Hematopoietic multipotent progenitor cell (in vitro differentiated cells): ENCODE results near the gene MANF. TPM values are rescaled to one million over a fixed set of nuclear protein-coding genes. Genes with fewer than 3 reads are reported as not detected.
A peak's percentile ranks its signal among the peaks of the same experiment; 100 is the strongest.
"Not testable (repeated sequence)": the region's sequence is repeated elsewhere in the genome, so short reads cannot be mapped to it uniquely, and the experiment has no call there.

Experiments
- DNase-seq, 3 donors: peaks; one replicate each; pipeline ENCODE4 v3.0.0-alpha.2; 2011 to 2015; ENCODE audit warnings: low read depth in 2 of 3, low spot score in 2 of 3
- total RNA-seq: library from RNA; depleted of rRNA; stranded (reverse); fragments of >200 nt; gene quantifications from one replicate; pipeline ENCODE4 v1.2.3, GENCODE V29; 2012

Gene MANF
- total RNA-seq: 19.9 TPM

GRCh38 chr3:51384726-51385473 lies at the start of gene MANF:
Gene MANF (plus strand): TSS chr3:51385291. CDS start chr3:51385343, 52 bp downstream.
- peak; percentile 94 to 99 (median 99) for DNase-seq

GRCh38 chr3:51336261-51336660 lies 48.8 kb upstream of the MANF start:
- DNase-seq: no peak

- no peak for DNase-seq
Measured at GRCh38 chr3:51337666-51338065, 47.4 kb upstream of the MANF start.

DNA sequence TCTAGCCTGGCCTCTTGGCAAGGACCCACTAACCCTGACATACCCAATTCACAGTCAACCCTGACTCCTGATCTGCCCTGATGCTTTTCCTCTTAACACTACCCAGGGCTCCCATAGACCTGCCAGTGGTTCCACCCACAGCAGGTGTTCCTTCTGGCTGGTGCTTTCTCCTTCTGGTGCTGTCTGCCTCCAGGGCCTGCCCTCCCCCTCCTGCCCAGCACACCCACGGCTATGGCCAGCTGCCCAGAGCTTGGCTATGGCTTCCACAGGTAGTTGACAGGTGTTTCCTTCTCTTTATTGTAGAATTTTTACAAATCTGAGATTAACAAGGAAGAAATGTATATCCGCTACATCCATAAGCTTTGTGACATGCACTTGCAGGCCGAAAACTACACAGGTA lies 46.5 kb upstream of the MANF start:
- DNase-seq: no peak

- DNase-seq: no peak
Measured at GRCh38 chr3:51340013-51340829, 44.9 kb upstream of the MANF start.

GRCh38 chr3:51340989-51341636 lies 44.0 kb upstream of the MANF start:
- no peak for DNase-seq

DNA sequence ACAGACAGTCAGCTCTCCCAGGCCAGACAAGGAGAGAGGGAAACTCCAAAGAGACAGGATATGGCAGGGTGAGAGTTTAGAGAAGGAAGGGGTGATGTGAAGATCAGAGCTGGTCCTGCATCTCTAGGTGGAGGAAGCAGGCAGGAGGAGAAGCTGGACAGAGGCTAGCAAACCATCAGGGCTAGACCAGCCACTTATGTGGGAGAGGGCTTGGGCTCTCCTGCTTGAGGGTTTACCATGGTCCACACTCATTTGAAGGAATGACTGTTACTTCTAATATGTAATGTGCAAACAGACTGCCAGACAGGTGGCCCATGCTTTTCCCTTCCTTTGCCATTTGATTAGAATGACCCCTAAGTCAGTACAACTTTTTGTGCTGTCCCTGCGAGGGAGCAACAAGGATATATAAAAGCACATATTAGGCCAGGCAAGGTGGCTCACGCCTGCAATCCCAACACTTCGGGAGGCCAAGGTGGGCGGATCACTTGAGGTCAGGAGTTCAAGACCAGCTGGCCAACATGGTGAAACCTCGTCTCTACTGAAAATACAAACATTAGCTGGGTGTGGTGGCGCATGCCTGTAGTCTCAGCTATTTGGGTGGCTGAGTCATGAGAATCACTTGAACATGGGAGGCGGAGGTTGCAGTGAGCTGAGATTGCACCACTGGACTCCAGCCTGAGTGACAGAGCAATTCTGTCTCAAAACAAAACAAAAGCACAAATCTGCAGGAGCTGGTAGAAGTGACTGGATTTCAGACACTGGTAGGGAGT lies 41.0 kb upstream of the MANF start:
- no peak for DNase-seq

DNA sequence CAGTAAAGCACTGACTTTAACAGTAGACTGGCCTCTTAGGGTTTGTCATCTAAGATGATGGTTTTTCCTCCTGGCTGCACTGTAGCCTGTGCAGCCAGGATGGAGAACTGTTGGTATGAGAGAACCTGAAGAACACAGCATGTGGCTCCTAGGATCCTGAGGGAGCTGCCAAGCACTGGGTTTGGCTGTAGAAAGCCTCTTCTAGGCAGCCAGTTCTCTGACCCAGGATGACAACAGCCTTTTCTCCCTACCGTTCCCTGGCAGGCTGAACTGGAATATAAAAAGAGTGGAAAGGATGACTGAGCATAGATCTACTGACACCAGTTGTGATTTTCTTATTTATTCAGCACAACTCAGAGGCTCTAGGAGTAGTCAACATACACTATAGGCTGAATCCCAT lies 34.3 kb upstream of the MANF start:
- DNase-seq: no peak

- no peak for DNase-seq
Measured at GRCh38 chr3:51353131-51353530, 32.0 kb upstream of the MANF start.

DNA sequence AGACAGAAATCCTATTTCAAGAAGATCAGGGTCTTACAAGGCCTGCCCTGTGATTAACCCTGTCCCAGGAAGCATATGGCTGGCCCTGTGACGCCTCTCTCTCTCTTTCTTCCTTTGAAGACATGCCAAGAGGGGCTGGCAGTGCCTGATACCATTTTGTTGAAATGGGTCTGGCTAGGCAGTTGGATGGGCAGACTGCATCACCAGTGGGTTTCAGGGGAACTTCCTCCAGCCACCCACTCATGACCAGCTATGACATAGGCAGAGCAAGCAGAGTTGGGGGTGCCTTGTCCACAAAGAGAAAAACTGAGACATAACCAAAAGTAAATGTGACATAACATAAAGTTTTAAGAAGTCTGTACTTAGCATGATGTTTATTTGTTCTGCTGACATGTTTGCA lies 31.4 kb upstream of the MANF start:
- DNase-seq: peak in 2 of 3 donors; percentile 43 to 84

DNA sequence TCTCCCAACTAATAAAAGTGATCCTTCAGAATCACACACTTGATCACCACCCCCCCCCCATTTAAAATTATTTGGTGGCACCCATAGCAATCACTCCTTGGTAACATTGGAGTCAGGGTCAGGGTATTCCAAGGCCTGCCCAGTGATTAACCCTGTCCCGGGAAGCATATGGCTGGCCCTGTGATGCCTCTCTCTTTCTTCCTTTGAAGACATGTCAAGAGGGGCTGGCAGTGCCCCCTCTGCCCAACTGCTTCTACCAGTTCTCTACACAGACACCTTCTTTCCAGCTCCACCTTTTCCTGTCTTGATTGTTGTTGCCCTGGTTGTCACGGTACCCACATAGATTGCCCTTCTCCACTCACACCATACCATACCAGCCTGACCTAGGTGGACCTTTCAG lies 30.9 kb upstream of the MANF start:
- peak in 1 of 3 donors; percentile 18 for DNase-seq

GRCh38 chr3:51354731-51355615 lies 30.1 kb upstream of the MANF start:
- no peak for DNase-seq

DNA sequence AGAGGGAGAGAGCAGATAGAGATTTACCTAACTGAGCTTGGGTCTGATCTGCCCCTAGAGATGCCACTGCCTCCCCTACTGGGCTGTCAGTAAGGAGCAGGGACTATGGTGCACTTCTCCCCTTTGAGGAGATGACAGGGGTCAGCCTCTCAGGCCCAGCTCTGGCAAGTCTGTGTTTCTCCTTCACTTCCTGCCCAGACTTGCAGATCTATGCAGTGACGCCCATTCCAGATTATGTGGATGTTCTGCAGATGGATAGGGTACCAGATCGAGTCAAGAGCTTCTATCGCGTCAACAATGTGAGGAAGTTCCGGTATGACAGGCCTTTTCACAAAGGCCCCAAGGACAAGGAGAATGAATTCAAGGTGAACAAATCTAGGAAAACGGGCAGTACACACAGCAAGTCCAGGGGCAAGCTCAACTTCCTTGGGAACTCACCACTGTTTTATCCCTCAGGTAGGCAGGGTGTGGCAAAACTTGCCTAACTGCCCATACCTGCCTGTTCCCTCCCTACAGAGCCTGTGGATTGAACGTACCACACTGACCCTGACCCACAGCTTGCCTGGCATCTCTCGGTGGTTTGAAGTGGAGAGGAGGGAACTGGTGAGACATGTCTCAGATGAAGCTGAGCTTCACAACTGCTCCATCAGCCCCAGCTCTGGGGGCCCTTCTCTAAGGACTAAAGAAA lies 29.1 kb upstream of the MANF start:
- no peak for DNase-seq

- no peak for DNase-seq
Measured at GRCh38 chr3:51357856-51358255, 27.2 kb upstream of the MANF start.

GRCh38 chr3:51358981-51359380 lies 26.1 kb upstream of the MANF start:
- DNase-seq: no peak

DNA sequence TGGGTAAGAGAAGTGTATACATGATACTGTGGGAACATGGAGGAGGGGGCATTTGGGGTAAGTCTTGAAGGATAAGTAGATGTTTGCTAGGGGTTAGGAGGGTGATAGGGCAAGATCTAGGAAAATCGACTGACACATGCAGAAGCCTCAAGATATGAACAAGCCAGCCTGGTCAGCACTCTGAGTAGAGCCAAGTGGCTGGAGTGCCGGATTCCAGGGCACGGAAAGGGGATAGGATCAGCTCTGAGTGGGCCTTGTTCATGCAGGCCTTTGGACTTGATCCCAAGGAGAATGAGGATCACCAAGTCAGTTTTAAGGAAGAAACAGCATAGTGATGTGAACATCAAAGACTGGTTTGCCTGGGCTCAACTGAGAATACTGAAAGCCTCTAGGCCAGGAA lies 24.3 kb upstream of the MANF start:
- no peak for DNase-seq

DNA sequence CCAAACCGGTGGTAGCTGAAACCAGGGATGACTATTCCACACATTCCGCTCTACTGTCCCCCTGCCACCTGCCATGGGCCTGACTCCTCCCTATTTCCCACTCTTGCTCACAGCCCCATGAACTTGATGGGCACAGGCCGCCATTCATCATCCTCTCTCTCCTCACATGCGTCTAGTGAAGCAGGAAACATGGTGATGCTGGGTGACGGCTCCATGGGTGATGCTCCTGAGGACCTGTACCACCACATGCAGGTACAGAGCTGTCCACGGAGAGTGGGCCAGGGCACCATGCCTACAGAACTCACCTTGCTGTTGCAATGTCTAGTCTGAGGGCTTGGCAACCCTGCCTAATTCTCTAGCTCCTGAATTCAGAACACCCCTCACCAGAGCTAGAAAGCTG lies 23.3 kb upstream of the MANF start:
- DNase-seq: no peak

DNA sequence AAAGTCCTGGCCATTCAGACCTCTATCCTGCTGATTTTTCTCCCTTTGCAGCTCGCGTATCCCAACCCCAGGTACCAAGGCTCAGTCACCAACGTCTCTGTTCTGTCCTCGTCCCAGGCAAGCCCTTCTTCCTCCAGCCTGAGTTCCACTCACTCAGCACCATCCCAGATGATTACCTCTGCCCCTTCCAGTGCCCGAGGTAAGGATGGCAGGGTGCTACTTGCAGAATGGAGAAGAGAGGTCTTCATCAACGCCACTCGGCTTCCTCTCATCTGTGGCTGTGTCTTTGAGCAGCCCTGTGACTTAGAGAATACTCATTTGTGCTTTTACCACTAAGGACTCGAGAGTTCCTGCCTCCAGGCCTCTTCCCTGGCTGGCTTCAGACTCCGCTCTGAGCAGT lies 22.6 kb upstream of the MANF start:
- DNase-seq: no peak

DNA sequence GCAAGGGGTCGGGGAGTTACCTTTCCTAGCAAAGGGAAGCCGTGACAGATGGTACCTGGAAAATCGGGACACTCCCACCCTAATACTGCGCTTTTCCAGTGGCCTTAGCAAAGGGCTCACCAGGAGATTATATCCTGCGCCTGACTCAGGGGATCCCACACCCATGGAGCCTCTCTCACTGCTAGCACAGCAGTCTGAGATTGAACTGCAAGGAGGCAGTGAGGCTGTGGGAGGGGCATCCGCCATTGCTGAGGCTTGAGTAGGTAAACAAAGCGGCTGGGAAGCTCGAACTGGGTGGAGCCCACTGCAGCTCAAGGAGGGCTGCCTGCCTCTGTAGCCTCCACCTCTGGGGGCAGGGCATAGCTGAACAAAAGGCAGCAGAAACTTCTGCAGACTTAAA lies 16.8 kb upstream of the MANF start:
- not testable (repeated sequence) for DNase-seq
